ENCODE data around the gene PDCD4. TPM values are rescaled to one million over a fixed set of nuclear protein-coding genes. Genes with fewer than 3 reads are reported as not detected.

PDCD4 gene
- total RNA-seq, 1 donor from 2014 or later: 142 TPM

GRCh38 chr10:110883924-110884323, 12.2 kb downstream of the PDCD4 start:
- H3K9me3 Mint-ChIP-seq: no peaks in the 10 kb centered on the region
- H3K27me3 Mint-ChIP-seq (ENCODE audit: low read depth): no peaks in the 10 kb centered on the region
- no peak overlapping the region for H3K27ac Mint-ChIP-seq
- DNase-seq (ENCODE audit: low spot score in 2 of 2, unreplicated experiment in 2 of 2): no peak
- no peak overlapping the region for H3K4me3 Mint-ChIP-seq
- TF ChIP-seq CTCF (IDR thresholded peaks at IDR 0.05; ENCODE audit: unreplicated experiment): no peak
- H3K36me3 Mint-ChIP-seq: peaks cover 33% of the 10 kb centered on the region
- peaks cover 6% of the 10 kb centered on the region for H3K4me1 Mint-ChIP-seq

DNA sequence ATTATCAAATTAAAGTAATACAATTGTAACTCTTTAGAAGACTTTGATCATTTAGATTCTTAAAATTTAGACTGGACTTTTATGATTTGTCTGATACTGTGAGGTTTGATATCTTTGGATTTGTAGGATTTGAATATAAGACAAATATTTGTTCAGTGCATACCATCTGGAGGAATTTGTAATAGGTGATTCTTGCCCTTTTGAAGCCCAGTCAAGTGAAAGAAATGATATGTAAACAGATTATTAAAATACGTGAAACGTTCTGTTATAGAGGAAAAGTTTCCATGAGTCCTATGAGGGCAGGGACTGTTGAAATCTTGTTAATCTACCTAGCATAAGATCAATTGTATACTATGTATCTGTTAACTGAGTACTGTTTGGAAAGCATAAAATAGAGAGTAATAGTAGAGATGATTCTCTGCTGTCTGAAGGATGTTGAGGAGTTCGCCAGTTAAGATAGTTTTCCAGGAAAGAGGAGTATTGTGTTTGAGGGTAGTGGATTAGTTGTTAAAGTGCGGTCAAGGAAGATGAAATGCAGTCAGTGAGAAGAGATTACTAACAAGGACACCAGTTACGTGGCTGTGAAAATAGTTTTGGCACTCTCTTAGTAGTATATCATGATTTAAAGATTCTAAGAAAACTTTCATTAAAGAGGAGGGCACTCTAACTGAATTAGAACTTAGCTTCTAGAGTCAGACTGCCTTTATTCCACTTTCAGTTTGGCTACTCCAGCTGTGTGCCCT, 14.4 kb downstream of the PDCD4 start:
- Mint-ChIP-seq H3K27me3 (ENCODE audit: low read depth) (no peaks in the 10 kb centered on the region), H3K27ac (peak overlapping the region; percentile 23), H3K4me1 (peaks cover 3% of the 10 kb centered on the region), H3K4me3 (no peak overlapping the region), H3K9me3 (no peaks in the 10 kb centered on the region), H3K36me3 (peaks cover 37% of the 10 kb centered on the region)
- TF ChIP-seq CTCF (IDR thresholded peaks at IDR 0.05; ENCODE audit: unreplicated experiment): no peak
- DNase-seq (ENCODE audit: low spot score in 2 of 2, unreplicated experiment in 2 of 2): no peak

GRCh38 chr10:110887560-110887959, 15.8 kb downstream of the PDCD4 start:
- Mint-ChIP-seq H3K9me3 (no peaks in the 10 kb centered on the region), H3K4me3 (no peak overlapping the region), H3K36me3 (peaks cover 32% of the 10 kb centered on the region), H3K27me3 (ENCODE audit: low read depth) (no peaks in the 10 kb centered on the region), H3K4me1 (no peaks in the 10 kb centered on the region), H3K27ac (no peak overlapping the region)
- TF ChIP-seq CTCF (IDR thresholded peaks at IDR 0.05; ENCODE audit: unreplicated experiment): no peak
- no peak for DNase-seq (ENCODE audit: low spot score in 2 of 2, unreplicated experiment in 2 of 2)

GRCh38 chr10:110892602-110893288, 21.0 kb downstream of the PDCD4 start:
- Mint-ChIP-seq H3K36me3 (peaks cover 28% of the 10 kb centered on the region), H3K9me3 (no peaks in the 10 kb centered on the region), H3K4me1 (no peaks in the 10 kb centered on the region), H3K4me3 (no peak overlapping the region), H3K27ac (no peak overlapping the region), H3K27me3 (ENCODE audit: low read depth) (no peaks in the 10 kb centered on the region)
- DNase-seq (ENCODE audit: low spot score in 2 of 2, unreplicated experiment in 2 of 2): no peak
- TF ChIP-seq CTCF (IDR thresholded peaks at IDR 0.05; ENCODE audit: unreplicated experiment): no peak

GRCh38 chr10:110893559-110894179, 21.9 kb downstream of the PDCD4 start:
- TF ChIP-seq CTCF (IDR thresholded peaks at IDR 0.05; ENCODE audit: unreplicated experiment): peak; percentile 61
- Mint-ChIP-seq H3K27ac (no peak overlapping the region), H3K27me3 (ENCODE audit: low read depth) (no peaks in the 10 kb centered on the region), H3K36me3 (peaks cover 29% of the 10 kb centered on the region), H3K9me3 (no peaks in the 10 kb centered on the region), H3K4me3 (no peak overlapping the region), H3K4me1 (no peaks in the 10 kb centered on the region)
- DNase-seq (ENCODE audit: low spot score in 2 of 2, unreplicated experiment in 2 of 2): no peak

All from mesothelial cell of epicardium (in vitro differentiated cells).